Endothelial cell of umbilical vein (primary cell): ENCODE measurements around the gene PTPN23.

Experiments
- EZH2 ChIP-seq: IDR thresholded peaks from 2 replicates; pipeline ENCODE4 v1.6.1; 2012; ENCODE audit warnings: borderline replicate concordance, low read depth, mild to moderate bottlenecking, moderate library complexity, low read length, inconsistent platforms; ENCODE audit not compliant: severe bottlenecking
- GATA2 ChIP-seq: IDR thresholded peaks from 2 replicates; pipeline ENCODE4 v1.7.0; 2011; ENCODE audit warnings: low read depth, mild to moderate bottlenecking, moderate library complexity, mixed read lengths, low read length; ENCODE audit not compliant: insufficient read length, insufficient read depth
- JUN ChIP-seq: IDR thresholded peaks from 2 replicates; pipeline ENCODE4 v1.6.1; 2011; ENCODE audit warnings: borderline replicate concordance, low read depth; ENCODE audit not compliant: insufficient read length, insufficient read depth
- MAX ChIP-seq: IDR thresholded peaks from 2 replicates; pipeline ENCODE4 v1.6.1; 2011; ENCODE audit not compliant: insufficient read depth, insufficient read length
- POLR2A ChIP-seq: IDR thresholded peaks from 2 replicates; pipeline ENCODE4 v1.6.1; 2012; ENCODE audit warnings: low read depth, mild to moderate bottlenecking, control low read depth, low read length
- POLR2AphosphoS5 ChIP-seq: IDR thresholded peaks from 2 replicates; pipeline ENCODE4 v1.6.1; 2012; ENCODE audit warnings: low read depth, mild to moderate bottlenecking, control low read depth, low read length, moderate library complexity; ENCODE audit not compliant: insufficient read depth
- TF ChIP-seq, protein P1 (sequence below), 2 donors: IDR thresholded peaks; 1 replicate in 1 of 2; 2 replicates in 1 of 2; pipeline ENCODE4 v1.5.1; 2011; ENCODE audit warnings: low read length in 2 of 2, mild to moderate bottlenecking in 2 of 2, moderate library complexity in 2 of 2, control low read depth in 1 of 2, inconsistent platforms in 1 of 2, low read depth in 1 of 2; ENCODE audit not compliant: insufficient read depth in 1 of 2; ENCODE audit errors: extremely low read depth in 1 of 2

DNA sequence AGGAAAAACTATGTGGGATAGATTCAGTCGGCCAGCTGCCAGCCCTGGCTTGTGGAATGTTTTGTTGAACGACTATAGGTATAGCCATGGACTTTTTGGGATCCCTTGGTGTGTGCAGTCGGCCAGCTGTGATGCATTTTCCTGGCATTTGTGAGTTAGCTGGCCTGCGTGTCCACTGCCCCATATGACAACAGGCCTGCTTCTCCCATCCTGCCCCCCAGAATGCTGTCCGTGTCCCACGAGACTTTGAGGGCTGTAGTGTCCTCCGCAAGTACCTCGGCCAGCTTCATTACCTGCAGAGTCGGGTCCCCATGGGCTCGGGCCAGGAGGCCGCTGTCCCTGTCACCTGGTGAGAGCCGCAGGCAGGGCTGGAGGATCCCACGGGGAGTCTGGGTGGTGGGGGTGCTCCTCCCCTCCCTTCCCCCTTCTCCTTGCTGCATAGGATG, 23.6 kb downstream of the PTPN23 start:
- TF ChIP-seq, protein P1, sequence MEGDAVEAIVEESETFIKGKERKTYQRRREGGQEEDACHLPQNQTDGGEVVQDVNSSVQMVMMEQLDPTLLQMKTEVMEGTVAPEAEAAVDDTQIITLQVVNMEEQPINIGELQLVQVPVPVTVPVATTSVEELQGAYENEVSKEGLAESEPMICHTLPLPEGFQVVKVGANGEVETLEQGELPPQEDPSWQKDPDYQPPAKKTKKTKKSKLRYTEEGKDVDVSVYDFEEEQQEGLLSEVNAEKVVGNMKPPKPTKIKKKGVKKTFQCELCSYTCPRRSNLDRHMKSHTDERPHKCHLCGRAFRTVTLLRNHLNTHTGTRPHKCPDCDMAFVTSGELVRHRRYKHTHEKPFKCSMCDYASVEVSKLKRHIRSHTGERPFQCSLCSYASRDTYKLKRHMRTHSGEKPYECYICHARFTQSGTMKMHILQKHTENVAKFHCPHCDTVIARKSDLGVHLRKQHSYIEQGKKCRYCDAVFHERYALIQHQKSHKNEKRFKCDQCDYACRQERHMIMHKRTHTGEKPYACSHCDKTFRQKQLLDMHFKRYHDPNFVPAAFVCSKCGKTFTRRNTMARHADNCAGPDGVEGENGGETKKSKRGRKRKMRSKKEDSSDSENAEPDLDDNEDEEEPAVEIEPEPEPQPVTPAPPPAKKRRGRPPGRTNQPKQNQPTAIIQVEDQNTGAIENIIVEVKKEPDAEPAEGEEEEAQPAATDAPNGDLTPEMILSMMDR (IDR thresholded peaks at IDR 0.05; ENCODE audit: extremely low read depth in 1 of 2, insufficient read depth in 1 of 2, low read depth in 1 of 2, low read length in 2 of 2) = no peak
- TF ChIP-seq POLR2AphosphoS5 (no peak), POLR2A (no peak), GATA2 (no peak), JUN (no peak), MAX (no peak), EZH2 (no peak)
